DMS153 (cell line): ENCODE measurements around the gene BAG3.
A peak's percentile ranks its signal among the peaks of the same experiment; 100 is the strongest.
"Not testable (repeated sequence)": the region's sequence is repeated elsewhere in the genome, so short reads cannot be mapped to it uniquely, and the experiment has no call there.

Experiments used
- DNase-seq: peaks from one replicate; lab custom pipeline; 2025; lab: John Stamatoyannopoulos, UW

The BAG3 gene

DNA sequence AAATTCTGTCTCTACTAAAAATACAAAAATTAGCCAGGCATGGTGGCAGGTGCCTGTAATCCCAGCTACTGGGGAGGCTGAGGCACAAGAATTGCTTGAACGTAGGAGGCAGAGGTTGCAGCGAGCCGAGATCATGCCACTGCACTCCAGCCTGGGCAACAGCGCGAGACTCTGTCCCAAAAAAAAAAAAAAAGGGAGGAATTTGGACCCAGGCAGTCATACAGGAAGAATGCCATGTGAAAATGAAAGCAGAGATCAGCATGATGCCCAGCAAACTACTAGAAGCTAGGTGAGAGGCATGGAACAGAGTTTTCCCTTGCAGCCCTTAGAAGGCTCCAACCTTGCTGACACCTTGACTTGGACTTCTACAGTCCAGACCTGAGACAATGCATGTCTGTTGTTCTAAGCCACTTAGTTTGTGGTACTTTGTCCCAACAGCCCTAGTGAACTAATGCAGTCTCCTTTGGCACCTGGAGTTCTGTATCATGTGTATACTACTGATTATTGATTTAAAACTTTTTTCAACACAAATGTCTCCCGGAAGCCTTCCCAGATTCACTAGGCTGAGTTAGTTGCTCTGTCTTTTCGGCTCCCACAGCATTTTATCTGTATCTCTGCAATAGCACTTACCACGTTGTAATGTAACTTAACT, 10.2 kb upstream of the BAG3 start:
- no peak for DNase-seq

DNA sequence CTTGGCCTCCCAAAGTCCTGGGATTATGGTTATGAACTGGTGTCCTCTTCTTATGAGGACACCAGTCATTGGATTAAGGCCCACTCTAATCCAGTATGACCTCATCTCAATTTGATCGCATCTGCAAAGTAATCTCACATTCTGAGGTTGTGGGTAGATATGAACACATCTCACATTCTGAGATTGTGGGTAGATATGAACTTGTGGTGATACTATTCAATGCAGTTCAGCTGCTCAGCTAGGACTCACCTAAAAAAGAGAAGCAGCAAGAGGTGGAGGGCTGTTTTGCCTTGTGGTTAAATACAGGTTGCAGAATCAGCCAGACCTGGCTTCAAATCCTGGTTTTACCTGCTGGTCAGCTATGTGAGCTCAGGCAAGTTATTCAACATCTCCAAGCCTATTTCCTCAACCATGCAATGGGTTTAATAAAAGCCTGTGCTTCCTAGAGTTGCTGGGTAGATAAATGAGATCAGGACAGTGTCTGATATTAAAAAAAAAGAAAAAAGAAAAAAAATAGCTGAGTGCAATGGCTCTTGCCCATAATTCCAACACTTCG, 8.5 kb upstream of the BAG3 start:
- DNase-seq = no peak

DNA sequence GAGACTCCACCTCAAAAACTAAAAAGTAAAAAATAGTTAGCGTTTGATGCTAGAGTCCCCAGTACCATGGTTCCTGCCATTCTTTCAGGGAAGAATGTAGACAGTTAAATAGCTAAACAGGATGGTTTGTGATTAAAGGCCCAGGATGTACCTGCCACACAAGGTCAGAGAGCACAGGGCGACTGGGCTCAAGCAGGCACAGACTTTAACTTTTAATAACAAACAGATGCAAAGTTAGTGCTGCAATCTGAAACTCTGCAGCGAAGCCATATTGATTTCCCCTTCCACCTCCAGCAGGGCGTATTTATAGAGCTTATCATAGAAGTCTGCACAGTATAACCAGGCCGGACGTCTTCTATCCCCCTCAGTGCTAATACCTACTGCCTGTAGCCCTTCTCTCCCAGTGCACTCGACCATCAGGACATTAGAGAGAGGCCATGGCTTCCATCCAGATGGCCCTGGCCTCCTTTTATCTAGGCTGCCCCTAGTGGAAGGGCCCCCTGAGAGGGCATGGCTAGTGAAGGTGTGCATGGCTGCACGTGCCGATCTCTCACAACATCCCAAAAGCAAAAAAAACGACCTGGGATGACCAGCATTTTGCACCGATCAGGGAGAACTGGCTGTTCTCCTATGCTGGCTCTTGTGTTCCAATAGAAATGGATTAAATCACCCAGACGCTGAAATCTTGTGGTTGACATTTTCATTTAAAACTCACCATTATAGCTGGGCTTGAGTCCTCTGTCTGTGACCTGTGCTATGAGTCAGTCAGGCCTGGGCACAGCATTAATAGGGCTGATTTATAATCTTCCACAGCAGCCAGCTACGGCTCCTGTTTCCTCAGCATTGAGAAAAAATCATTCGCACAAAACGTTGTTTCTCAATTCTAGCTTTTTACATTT, 7.6 kb upstream of the BAG3 start:
- DNase-seq = no peak

DNA sequence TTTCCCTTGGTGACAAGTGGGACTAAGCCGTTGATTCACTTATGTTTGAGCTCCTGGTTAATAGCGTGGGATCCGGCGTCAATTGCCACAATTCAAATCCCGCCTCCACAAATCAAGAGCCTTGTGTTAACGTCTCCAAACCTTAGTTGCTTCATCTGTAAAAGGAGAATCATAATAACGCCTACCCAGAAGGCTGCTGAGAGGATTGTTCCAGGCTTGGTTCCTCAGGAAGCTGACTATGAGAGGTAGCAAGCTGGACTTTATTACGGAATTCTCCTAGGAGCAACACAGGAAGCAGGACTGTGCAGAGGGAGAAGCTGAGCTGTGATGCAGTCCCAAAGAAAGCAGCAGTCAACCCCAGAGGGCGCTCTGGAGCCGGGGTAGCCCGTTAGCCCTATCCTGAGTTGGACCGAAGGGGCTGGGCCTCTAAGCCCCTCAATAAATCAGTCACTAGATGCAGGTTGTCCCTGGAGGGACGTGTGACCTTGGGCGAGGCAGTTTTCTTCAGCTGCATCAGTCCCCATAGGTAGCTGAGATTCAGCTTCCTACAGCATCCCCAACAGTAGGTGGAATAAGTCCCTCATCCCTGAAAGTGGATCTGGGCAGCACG, 6.9 kb upstream of the BAG3 start:
- no peak for DNase-seq

DNA sequence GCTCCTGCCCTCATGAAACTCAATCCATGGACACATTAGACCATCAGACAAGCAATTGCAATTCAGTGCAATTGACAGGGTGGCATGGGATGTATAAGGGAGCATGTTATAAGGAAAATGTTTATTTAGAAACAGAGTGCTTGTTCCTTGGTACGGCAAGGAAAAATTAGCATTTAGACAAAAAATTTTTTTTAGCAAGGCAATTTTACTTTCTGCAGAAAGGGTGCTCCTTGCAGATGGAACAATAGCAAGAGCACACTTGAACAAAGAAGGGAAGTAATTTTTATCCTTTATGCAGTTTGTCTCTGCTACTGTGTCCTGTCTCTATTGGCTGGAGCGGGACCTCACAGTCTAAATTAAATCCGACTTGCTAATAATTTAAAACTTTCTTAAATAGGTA, 6.2 kb upstream of the BAG3 start:
- DNase-seq = no peak

DNA sequence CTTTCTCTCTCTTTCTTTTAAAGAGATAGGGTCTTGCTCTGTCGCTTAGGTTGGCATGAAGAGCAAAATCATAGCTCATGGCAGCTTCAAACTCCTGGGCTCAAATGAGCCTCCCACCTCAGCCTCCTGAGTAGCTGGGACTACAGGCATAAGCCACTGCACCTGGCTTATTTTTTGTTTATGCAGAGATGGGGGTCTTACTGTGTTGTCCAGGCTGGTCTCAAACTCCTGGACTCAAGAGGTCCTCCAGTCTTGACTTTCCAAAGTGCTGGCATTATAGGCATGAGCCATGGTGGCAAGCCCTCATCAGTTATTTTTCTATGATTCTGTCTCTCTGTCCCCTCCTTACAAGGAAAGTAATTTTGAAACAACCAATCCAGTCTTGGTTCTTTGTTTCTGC, 1.1 kb upstream of the BAG3 start:
- DNase-seq = no peak

DNA sequence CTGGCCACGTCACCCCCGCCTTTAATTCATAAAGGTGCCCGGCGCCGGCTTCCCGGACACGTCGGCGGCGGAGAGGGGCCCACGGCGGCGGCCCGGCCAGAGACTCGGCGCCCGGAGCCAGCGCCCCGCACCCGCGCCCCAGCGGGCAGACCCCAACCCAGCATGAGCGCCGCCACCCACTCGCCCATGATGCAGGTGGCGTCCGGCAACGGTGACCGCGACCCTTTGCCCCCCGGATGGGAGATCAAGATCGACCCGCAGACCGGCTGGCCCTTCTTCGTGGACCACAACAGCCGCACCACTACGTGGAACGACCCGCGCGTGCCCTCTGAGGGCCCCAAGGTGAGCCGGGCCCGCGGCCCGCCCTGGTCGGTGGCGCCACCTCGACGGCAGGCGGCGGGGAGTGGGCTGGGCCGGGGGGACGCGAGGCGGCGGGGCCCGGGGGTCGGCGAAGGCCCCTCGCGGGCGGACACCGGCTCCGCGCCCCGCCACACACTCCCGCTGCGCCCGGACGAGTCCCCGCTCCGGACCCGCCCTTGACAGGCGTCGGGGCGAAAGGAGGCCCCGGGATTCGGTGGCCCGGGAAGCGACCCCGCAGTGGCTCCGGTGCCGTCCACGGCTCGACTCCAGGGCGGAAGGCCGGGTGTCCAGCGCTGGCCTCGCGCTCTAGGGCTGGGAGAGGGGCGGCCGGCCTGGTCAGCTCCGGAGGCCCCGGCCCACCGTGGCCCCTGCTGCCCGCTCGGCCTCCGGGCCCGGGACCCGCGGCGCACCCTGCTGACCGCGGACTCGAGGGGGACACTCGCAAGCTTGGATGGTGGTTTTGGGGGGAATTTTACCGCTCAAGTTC, 557 bp downstream of the BAG3 start:
- no peak for DNase-seq

DNA sequence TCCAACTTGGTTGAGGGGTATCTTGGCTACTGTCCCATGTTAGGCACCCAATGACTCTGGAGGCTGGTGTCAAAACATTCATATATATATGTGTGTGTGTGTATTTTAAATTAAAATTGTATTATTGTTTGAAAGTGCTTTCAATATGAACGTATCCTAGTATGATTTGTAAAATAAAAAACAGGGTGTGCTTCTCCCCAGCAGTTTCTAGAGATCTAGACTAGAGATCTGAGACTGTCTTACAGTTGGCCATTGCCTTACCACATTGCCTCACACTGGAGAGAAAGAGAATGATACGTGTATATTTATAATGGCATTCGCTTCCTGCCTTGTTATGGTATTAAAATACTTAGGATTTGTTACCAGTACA, 1.2 kb downstream of the BAG3 start:
- peak; percentile 18 for DNase-seq

DNA sequence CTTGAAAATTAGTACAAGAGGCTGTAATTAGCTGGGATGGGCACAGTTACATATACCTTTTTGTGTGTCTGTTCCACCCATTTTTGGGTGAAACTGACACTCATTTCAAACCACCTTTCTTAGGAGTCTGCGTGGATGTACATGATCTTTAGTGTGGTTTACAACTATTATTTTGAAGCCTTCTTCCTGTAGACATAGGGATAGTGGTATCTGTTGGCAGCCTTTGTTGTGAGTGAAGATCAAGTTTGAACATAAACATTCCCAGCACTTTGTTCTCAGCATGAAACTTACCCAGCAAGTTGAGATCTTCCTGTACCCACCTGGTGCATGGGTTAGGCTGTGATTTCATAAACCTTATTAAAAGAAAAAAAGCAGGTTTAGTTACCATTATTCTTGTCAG, 2.0 kb downstream of the BAG3 start:
- DNase-seq = no peak

DNA sequence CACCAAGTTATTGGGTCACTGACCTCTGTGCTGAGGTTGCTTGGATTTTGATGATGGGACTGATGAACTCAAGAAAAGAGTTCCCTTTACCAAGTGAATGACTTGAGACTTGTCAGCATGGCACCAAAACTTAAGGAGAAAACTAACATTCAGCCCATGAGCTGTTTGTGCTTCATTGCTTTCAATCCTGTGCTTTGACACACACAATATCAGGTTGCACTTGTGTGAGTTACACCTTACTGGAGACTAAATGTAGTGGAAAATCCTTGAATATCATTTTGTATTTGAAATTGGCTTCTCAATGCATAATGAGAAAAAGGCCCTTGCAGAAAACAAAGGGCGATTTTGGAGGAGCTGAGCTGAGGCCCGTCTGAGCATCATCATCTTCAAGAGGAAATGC, 2.7 kb downstream of the BAG3 start:
- DNase-seq = no peak

DNA sequence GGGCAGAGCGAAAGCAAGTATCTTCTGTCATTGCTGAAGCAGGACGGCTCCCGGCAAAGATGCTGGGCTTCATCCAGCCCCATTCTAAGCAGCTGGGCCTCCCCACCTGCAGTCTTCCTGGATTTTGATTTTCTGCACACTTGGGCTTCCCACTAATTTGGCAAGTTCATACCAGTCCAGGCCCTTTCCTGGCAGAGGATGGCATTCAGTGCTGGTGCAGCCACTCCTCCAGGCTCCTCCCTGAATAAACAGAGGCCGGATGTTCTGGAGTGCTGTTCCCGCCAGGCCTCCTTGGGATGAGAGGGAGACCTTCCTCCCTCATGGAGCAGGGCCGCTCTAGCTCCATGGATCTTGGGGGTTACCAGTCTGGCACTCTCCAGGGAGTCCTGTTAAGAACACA, 3.4 kb downstream of the BAG3 start:
- DNase-seq = peak; percentile 69

DNA sequence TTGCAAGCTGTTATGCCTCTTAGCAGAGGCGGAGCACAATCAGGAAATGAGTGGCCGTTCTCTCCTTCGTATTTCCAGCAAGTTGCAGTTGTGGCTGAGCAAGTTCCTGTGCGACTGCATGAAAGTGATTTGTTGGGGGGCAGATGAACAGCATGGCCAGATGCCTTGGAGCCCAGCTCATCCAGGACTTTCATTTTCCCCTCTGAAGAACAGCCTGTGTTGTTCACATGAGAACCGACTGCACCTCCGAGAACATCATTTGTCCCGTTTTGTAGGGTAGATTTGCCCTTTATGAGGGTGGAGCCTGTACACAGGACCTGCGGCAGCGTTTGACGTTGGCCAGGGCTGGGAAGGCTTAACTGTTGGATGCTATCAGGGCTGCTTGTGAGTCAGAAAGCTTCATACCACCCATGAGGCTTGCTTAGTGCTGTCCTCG, 4.4 kb downstream of the BAG3 start:
- DNase-seq = peak; percentile 26

DNA sequence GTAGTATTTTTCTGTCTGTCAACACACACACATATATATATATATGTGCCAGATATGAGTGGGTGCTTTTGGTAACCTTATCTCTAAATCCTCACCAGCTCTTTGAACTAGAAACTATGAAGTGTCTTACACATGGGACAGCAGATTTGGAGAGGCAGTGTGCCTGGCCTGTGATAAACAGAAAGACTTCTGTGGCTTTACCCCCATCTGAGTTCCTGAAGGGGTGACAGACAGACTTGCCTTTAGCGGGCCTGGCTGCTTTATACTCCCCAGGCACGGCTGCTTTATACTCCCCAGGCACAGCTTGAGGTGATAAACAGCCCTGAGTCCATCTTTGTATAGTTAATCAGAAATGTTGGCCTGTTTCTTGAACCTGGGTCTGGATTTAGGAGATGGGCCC, 5.6 kb downstream of the BAG3 start:
- no peak for DNase-seq

DNA sequence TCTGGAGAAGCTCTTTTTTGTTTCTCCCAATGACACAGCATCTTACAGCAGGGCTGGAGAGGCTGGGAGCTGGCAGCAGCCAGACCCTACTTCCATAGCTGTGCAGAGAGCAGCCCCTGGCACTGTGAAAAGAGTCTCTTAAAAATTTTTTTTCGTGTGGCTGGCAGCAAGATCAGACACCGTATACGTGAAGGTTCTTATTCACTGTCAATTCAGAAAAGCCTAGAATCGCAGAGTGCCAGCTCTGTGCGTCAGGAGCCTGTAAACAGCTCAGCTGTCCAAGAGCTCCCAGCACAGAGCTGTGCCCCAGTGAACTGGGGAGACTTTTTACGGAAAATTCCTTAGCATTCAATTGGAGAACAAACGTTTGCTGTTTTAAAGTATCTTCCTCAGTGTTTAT, 6.5 kb downstream of the BAG3 start:
- DNase-seq = no peak

DNA sequence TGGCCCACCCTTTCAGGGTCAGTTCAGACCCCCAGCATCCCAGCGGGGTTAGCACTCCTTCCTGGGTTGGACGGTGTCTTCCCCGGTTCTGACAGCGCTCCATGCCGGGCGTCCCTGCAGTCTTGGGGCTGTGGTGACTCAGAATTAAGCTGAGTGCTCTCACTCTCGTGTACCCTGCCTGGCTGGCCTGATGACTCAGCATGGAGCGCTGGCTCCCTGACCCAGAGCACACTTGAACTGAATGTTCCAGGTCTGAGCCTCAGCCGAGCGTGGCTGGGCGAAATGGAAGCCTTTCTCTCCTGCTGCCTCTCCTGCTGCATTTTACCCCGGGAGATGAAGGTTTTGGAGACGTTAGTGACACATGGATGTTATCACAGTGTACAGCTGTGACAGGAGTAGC, 7.1 kb downstream of the BAG3 start:
- no peak for DNase-seq

DNA sequence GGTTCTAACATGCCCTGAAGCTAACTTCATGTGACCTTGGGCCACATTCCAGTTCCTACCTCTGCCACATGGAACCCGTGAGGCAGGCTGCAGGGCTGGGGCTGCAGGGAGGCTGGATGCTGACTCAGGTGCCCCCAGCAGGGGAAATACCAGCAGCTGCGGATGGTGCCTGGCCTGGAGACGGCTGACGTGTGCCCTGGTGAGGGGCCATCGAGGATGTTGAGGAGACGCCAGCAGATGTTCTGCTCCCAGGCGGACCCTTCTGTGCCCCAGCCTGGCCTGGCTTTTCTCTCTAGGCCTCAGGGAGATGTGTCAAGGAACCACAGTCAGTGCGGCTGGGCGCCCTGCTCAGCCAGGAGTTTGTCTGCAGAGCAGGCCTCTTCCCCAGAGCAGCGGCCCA, 8.8 kb downstream of the BAG3 start:
- DNase-seq = no peak

DNA sequence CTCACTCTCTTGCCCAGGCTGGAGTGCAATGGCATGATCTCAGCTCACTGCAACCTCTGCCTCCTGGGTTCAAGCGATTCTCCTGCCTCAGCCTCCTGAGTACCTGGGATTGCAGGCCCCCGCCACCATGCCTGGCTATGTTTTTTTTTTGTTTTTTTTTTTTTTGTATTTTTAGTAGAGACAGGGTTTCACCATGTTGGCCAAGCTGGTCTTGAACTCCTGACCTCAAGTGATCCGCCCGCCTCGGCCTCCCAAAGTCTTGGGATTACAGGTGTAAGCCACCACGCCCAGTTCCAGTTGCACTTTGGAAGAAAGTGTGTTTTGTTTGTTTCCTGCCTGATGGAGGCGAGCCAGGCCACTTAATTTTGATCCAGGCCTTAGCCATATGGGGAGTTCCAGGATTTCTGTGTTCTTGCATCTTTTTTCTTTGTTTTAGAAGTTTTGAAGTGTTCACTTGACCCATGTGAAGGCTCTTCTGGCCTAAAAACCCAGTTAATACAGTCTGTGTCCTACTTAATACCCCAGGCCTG, 11.0 kb downstream of the BAG3 start:
- DNase-seq = not testable (repeated sequence)

DNA sequence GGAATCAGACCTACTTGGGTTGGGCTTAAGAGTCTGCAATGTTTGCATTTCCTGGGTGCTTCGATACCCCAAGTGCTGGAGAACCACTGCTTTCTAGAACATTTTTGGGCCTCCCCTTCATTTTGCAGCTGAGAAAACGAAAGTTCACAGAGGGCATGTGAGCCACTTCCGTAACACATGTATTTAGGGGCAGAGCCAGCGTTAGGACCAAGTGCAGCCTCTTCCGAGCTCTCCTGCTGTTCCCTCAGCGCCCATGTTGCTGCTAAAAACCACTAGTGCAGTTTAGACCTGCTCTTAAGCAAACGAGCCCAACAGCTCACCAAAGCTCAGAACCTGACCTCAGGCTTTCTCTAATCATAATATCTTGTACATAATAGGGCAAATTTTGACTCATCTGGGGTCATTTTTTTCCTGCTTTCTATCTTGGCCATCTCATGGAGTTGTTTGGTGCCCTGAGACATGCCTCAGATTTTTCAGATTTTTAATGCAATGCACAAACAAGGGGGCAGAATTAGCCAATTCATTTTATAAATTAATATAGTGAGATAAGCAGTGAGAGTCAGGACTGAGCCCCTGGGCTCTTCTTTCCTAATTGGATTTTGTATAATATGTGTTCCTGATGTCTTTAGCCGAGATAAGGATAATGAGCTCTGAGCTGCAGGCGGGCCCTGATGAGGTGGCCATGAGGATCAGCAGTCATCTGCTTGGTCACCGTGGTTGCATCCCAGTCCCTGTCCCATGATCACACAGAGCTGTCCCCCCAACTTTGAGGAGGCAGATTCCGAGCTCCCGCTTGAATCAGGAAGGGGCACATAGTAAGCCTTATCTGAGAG, 12.9 kb downstream of the BAG3 start:
- DNase-seq = no peak

DNA sequence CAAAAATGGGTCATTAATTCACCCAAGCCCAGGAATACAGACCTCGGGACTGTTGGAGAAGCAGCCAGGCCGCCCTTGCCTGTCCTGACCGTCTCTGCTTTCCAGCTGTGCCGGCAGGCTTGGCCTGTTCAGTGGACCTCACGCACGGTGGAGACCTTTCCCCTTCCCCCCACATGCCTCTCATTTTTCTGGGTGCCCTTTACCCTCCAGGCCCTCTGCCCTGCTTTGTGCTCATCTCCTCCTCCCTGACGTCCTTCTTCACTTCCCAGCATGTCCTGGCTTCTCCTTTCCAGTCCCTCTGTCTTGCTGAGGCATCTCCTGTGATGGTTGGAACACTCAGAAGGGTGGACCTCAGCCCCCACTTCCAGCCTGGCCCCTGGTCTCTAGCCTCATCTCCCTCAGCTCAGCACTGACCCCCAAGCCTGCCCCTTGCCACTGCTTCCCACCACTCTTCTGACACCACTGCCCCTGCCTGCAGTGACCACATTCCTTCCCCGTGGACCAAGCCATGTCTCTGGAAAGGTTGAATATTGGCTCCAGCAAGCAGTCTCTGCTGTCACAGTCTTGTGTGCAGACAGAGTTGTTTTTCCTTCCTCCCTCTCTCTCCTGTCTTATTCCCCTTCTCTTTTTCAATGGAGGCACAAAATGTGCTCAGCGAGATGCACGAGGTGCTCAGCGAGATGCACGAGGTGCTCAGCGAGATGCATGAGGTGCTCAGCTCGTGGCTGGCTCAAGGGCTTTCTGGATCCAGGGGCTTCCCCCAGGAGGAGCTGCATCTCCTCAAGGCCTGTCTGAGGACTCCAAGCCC, 14.9 kb downstream of the BAG3 start:
- no peak for DNase-seq

DNA sequence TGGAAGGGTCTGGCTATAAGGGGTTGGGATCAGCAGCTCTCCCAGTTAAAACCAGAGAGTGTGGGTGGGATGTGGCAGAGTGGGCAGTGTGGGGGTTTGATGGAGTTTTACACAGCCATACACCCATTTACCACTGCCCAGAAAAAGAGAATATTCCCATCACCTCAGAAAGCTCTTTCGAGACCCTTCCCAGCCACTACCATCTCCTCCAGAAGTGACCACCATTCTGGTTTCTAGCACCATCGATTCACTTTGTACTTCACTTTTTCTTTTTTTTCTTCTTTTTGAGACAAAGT, 15.5 kb downstream of the BAG3 start:
- no peak for DNase-seq
